Stimulated activated CD8-positive, alpha-beta memory T cell treated with anti-CD3 and anti-CD28 coated beads, Interleukin-7, amount 100 ng/mL, for 24 hours (primary cell): ENCODE measurements around the gene FRK.
"Not testable (repeated sequence)": the region's sequence is repeated elsewhere in the genome, so short reads cannot be mapped to it uniquely, and the experiment has no call there.

Experiments
- DNase-seq: peaks from one replicate; pipeline ENCODE4 v3.0.0-alpha.2; 2020; ENCODE audit warnings: low read depth

FRK gene

GRCh38 chr6:116004841-116005815 is 55.6 kb downstream of the FRK start:
- DNase-seq = no peak

- DNase-seq = no peak
Observed at GRCh38 chr6:116003668-116004067, 57.0 kb downstream of the FRK start.

DNA sequence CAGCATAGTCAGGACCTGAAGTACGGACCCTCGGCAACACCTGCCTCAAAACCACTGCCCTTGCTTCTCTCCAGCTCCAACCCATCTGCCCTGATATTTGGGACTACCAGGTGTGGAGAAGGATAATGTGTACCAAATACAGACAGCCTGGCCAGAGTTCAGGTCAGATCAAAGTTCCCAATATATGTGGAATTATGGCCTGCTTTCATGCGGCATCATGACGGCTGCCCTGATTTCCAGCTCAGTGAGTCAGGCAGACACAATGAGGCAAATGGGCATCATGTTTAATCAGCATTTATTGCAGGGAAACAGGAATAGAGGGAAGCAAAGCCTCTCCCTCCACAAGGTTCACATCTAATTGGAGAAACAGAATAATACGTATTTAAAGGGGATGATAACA is 57.9 kb downstream of the FRK start:
- DNase-seq = no peak

DNA sequence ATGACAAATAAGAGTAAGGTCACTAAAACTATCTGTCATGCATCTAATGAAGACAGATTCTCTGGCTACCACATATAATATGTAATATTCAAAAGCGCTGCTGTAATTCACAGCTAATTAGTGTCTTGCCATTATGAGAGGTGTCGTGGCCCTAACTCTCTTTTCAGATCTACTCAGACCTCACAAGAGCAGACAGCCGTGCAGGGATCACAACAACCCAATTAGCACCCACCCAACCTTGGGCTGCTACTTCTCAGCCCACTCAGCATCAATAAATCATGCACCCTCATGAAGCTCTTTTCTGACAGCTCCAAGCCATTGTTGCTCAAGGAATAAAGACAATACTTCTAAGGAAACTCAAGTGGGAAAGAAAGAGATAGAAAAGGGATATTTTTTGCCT is 61.5 kb downstream of the FRK start:
- DNase-seq = no peak

- DNase-seq = no peak
Observed at GRCh38 chr6:115997990-115998585, 62.6 kb downstream of the FRK start.

- no peak for DNase-seq
Observed at GRCh38 chr6:115986026-115986425, 74.7 kb downstream of the FRK start.

- DNase-seq = no peak
Observed at GRCh38 chr6:115984809-115985208, 75.9 kb downstream of the FRK start.

- DNase-seq = no peak
Observed at GRCh38 chr6:115983998-115984397, 76.7 kb downstream of the FRK start.

DNA sequence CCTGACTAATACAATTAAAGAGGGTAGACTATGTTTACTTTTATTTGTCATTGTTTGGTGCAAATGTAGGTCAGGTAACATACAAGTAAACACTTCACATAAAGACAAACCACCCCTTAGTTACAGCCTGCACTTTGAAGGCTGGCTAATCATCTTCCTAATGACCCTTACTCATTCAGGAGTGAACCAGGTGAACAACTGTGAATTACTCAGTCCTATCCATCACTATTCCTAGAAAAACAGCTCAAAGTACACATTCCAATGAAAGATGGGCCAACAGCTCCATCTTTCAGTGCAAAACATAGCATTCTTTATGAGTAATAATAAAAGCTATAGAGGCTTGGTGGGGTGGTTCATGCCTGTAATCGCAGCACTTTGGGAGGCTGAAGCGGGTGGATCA is 78.2 kb downstream of the FRK start:
- no peak for DNase-seq

GRCh38 chr6:115977220-115977619 is 83.5 kb downstream of the FRK start:
- DNase-seq = no peak

GRCh38 chr6:115976321-115976870 is 84.3 kb downstream of the FRK start:
- DNase-seq = no peak

- no peak for DNase-seq
Observed at GRCh38 chr6:115972679-115973078, 88.0 kb downstream of the FRK start.

DNA sequence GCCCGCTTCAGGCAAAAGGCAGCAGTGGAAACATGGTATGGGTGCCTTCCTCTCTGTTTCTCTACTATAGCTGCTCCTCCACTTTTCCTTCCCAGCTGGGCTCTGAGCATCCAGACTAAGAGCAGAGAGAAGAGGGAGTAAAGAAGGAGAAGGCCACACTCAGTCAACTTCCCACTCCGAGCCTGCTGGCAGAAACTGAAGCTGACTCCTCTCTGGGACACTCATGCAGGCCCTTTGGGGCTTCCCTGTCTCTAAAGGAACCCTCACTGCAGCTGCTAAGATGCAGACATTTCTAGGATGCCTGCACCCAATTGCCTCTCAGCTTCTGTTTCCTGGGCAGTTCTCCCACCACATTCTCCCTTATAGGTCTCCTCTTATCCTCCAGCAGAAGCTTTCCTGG is 88.9 kb downstream of the FRK start:
- no peak for DNase-seq

DNA sequence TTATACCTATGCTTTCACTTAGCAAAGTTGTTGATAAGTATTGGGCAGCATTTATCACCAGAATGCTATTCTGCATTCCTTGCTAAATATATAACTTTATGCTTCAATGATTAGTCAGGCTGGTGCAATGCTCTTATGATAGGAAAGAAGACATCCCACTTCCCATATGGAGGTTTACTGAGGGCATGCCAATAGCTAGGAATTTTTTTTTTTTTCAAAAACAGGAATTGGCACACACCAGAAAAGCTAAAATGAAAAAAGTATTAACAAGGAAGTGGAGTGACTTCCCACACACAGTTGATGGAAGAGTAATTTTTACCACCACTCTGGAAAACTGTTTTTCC is 90.8 kb downstream of the FRK start:
- no peak for DNase-seq

GRCh38 chr6:115969207-115969929 is 91.3 kb downstream of the FRK start:
- no peak for DNase-seq

DNA sequence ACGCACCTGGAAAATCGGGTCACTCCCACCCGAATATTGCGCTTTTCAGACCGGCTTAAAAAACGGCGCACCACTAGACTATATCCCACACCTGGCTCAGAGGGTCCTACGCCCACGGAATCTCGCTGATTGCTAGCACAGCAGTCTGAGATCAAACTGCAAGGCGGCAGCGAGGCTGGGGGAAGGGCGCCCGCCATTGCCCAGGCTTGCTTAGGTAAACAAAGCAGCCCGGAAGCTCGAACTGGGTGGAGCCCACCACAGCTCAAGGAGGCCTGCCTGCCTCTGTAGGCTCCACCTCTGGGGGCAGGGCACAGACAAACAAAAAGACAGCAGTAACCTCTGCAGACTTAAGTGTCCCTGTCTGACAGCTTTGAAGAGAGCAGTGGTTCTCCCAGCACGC is 100.4 kb downstream of the FRK start:
- not testable (repeated sequence) for DNase-seq

DNA sequence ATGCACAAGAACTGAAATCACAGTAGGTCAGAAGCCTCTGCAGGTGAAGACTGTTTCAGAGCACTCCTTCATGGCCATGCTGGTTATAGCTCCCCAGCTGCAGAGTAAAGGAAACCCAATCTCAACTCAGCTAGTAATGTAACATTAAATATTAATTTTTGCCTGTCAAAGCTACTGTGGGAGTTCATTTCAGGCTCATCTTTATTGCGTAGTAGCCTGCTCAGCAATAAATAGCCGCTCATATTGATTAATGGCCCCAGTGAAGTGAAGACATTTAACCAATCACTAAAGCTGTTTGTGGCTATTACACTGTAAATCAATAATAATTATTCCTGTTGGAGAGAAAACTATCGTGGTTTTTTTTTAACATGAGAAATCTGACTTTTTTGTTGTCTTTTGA is 101.7 kb downstream of the FRK start:
- DNase-seq = no peak

DNA sequence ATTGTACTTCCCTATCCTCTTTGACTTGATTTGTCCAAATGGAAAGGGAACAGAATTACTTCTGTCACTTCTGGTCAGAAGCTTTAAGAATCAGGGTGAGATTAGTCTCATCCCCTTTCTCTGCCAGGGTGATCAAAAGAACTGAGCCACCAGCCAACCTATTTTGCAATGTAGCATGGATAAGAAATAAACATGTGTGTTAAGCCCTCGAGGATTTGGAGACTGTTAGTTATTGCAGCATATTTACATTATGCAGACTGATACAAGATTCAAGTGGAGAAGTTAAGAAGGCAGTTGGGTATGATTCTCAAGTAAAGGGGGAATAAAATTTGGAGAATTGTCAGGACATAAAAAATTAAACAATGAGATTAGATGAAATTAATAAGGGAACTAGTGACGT is 106.0 kb downstream of the FRK start:
- DNase-seq = no peak

DNA sequence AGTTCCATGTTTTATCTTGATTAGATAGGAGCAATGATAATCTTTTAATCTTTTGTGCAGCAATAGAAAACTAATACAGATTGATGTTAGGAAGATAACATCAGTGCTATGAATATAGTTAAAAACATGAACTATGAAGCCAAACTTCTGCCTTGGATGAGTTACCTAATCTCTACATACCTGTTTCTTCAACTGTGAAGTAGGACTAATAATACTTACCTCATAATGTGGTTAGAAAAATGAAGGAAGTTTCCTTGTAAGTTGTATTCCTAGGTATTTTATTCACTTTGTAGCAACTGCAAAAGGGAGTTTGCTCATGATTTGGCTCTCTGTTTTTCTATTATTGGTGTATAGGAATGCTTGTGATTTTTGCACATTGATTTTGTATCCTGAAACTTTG is 111.9 kb downstream of the FRK start:
- DNase-seq = no peak

- DNase-seq = no peak
Observed at GRCh38 chr6:115947966-115948541, 112.6 kb downstream of the FRK start.

DNA sequence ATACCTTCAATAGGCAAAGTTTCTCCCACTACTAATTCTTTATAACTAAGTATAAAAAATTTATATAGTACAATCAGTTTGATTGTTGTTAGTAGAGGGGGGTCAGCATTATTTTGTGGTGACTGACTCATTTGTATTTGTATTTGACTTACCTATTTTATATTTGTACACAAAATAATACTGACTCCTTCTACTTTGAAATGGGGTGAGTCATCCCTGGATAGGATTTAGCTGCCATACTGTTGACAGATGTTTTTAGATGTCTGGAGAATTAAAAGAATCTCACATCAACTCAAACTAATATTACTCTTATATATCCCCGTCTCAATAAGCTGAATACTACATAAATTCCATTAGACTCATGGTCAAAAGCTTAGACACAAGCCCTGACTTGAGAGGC is 114.9 kb downstream of the FRK start:
- no peak for DNase-seq

DNA sequence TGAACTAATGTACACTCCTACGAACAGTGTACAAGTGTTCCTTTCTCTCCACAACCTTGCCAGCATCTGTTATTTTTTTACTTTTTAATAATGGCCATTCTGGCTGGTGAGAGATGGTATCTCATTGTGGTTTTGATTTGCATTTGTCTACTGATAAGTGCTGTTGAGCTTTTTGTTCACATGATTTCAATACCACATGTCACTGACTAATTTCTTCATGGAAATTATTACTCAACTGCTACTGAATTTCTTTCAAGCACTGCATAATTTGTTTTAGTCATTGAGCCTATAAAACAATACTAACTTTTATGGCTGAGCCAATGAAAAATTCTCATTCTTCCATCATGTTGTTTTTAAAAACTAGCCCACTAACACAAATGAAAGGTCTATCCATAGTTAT is 115.4 kb downstream of the FRK start:
- DNase-seq = no peak
